Measurements from ENCODE around the gene PPP4R2.

Gene PPP4R2

GRCh38 chr3:72985576-72985975 is 11.0 kb upstream of the PPP4R2 start:
- ATAC-seq = no peak
- no peak for TF ChIP-seq CREB5 (CRISPR knock-in tag; IDR thresholded peaks at IDR 0.05; ENCODE audit: low read depth)

- no peak for ATAC-seq
- no peak for TF ChIP-seq CSRNP3 (CRISPR knock-in tag; IDR thresholded peaks at IDR 0.05)
- TF ChIP-seq SNAI2 (CRISPR knock-in tag; IDR thresholded peaks at IDR 0.05) = no peak
- no peak for TF ChIP-seq ARNTL (CRISPR knock-in tag; IDR thresholded peaks at IDR 0.05; ENCODE audit: borderline replicate concordance, low read depth)
- no peak for TF ChIP-seq CREB5 (CRISPR knock-in tag; IDR thresholded peaks at IDR 0.05; ENCODE audit: low read depth)
- no peak for TF ChIP-seq ISL1 (CRISPR knock-in tag; IDR thresholded peaks at IDR 0.05)
- TF ChIP-seq ZFP30 (CRISPR knock-in tag; IDR thresholded peaks at IDR 0.05) = no peak
- no peak for TF ChIP-seq GLIS3 (CRISPR knock-in tag; IDR thresholded peaks at IDR 0.05)
Observed at GRCh38 chr3:72990701-72991395, 5.8 kb upstream of the PPP4R2 start.

- ATAC-seq = no peak
- TF ChIP-seq TSHZ2 (CRISPR knock-in tag; IDR thresholded peaks at IDR 0.05) = no peak
- no peak for TF ChIP-seq ZNF70 (CRISPR knock-in tag; IDR thresholded peaks at IDR 0.05)
- no peak for TF ChIP-seq TOX (CRISPR knock-in tag; IDR thresholded peaks at IDR 0.05; ENCODE audit: borderline replicate concordance)
- TF ChIP-seq CREB5 (CRISPR knock-in tag; IDR thresholded peaks at IDR 0.05; ENCODE audit: low read depth) = no peak
- TF ChIP-seq POU6F1 (CRISPR knock-in tag; IDR thresholded peaks at IDR 0.05; ENCODE audit: borderline replicate concordance, low read depth) = no peak
- no peak for TF ChIP-seq ZNF565 (CRISPR knock-in tag; conservative IDR thresholded peaks at IDR 0.05; ENCODE audit: low read depth)
- no peak for TF ChIP-seq OSR1 (CRISPR knock-in tag; IDR thresholded peaks at IDR 0.05)
- TF ChIP-seq ZNF8 (CRISPR knock-in tag; IDR thresholded peaks at IDR 0.05) = no peak
- TF ChIP-seq ZC3H10 (CRISPR knock-in tag; IDR thresholded peaks at IDR 0.05) = no peak
- TF ChIP-seq ISL1 (CRISPR knock-in tag; IDR thresholded peaks at IDR 0.05) = no peak
- no peak for TF ChIP-seq ARNTL (CRISPR knock-in tag; IDR thresholded peaks at IDR 0.05; ENCODE audit: borderline replicate concordance, low read depth)
- TF ChIP-seq ZFP3 (CRISPR knock-in tag; IDR thresholded peaks at IDR 0.05) = no peak
- TF ChIP-seq CSRNP3 (CRISPR knock-in tag; IDR thresholded peaks at IDR 0.05) = no peak
- no peak for TF ChIP-seq ESRRG (CRISPR knock-in tag; IDR thresholded peaks at IDR 0.05)
- TF ChIP-seq SNAI2 (CRISPR knock-in tag; IDR thresholded peaks at IDR 0.05) = no peak
Observed at GRCh38 chr3:72991522-72991921, 5.1 kb upstream of the PPP4R2 start.

Measured in SK-N-SH treated with all-trans-retinoic acid at 6 μM for 48 hours (cell line).